ENCODE results near the gene ELMOD2. TPM values are rescaled to one million over a fixed set of nuclear protein-coding genes. Genes with fewer than 3 reads are reported as not detected.

ELMOD2 gene
- total and polyA plus RNA-seq, 2 of the 13 experiments (the other 11 are each of a cell fraction or from before 2014, with no cell fraction given), result 10.2 to 38.1 TPM

DNA sequence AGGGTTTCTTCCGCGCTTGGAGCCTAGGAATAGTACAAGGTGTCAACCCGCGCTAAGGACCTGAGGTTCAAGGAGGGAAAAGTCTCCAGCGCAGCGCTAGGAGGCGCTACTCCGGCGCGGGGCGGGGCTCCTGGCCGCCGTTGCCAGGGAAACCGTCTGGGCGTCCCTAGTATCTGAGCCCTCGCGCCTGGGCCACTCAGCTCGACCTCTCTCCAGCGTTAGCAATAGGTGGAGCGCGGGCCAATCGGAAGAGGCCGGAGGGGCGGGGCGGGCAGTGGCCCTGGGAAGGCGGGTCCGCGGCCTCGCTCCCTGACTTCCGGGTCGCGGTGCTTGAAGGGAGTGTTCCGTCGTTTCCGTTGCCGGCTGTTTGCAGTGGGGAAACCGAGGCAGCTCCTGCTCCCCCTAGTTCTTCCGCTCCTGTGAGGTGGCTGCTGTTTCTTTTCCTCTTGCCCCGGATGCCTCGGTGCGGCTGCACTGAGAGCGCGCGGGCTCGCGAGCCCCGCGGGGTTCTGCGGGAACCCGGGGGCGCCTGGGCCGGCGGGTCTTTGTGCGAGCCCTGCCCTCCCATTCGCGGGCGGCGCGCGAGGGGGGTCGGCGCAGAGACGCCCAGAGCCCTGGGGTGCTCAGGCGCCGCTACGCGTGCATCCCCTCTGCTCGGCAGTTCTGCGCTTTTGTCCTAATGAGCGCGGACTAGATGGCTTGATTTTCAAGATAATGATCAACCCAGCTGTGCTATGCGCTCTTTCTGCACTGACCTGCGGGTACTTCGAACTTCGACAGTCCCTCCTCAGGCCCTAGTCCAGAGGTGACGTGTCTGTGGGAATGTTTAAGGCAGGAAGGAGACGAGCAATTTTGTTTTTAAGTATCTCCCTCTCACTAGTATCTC is at the start of gene ELMOD2 (continued):
- peak; percentile 60; the same call in 1 of the 2 replicates for TF ChIP-seq BCL3 (CRISPR knock-in tag; IDR thresholded peaks at IDR 0.05)
- peak; percentile 80; the same call in 1 of the 2 replicates for TF ChIP-seq ZNF33B (CRISPR knock-in tag; IDR thresholded peaks at IDR 0.05)
- TF ChIP-seq, protein P1, sequence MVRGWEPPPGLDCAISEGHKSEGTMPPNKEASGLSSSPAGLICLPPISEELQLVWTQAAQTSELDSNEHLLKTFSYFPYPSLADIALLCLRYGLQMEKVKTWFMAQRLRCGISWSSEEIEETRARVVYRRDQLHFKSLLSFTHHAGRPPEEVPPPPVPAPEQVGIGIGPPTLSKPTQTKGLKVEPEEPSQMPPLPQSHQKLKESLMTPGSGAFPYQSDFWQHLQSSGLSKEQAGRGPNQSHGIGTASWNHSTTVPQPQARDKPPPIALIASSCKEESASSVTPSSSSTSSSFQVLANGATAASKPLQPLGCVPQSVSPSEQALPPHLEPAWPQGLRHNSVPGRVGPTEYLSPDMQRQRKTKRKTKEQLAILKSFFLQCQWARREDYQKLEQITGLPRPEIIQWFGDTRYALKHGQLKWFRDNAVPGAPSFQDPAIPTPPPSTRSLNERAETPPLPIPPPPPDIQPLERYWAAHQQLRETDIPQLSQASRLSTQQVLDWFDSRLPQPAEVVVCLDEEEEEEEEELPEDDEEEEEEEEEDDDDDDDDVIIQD (CRISPR knock-in tag; IDR thresholded peaks at IDR 0.05; ENCODE audit: low read depth), result peak; percentile 91
- TF ChIP-seq, protein P2, sequence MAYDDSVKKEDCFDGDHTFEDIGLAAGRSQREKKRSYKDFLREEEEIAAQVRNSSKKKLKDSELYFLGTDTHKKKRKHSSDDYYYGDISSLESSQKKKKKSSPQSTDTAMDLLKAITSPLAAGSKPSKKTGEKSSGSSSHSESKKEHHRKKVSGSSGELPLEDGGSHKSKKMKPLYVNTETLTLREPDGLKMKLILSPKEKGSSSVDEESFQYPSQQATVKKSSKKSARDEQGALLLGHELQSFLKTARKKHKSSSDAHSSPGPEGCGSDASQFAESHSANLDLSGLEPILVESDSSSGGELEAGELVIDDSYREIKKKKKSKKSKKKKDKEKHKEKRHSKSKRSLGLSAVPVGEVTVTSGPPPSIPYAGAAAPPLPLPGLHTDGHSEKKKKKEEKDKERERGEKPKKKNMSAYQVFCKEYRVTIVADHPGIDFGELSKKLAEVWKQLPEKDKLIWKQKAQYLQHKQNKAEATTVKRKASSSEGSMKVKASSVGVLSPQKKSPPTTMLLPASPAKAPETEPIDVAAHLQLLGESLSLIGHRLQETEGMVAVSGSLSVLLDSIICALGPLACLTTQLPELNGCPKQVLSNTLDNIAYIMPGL (CRISPR knock-in tag; IDR thresholded peaks at IDR 0.05; ENCODE audit: borderline replicate concordance in 1 of 2, low read depth in 1 of 2), result peak; percentile 66 to 71; a peak in 3 of 4 replicates
- TF ChIP-seq DNMT3B (CRISPR knock-in tag; conservative IDR thresholded peaks at IDR 0.05), result 0 out of 2 replicates have a peak, but pooled peaks have one; percentile 29
- no peak; the same call in 1 of the 2 replicates for TF ChIP-seq TP53 (CRISPR knock-in tag; conservative IDR thresholded peaks at IDR 0.05)
- no peak for TF ChIP-seq RARG (CRISPR knock-in tag; IDR thresholded peaks at IDR 0.05; ENCODE audit: low read depth)
- no peak for TF ChIP-seq ZNF18 (CRISPR knock-in tag; IDR thresholded peaks at IDR 0.05; ENCODE audit: insufficient replicate concordance)
- TF ChIP-seq, protein P3, sequence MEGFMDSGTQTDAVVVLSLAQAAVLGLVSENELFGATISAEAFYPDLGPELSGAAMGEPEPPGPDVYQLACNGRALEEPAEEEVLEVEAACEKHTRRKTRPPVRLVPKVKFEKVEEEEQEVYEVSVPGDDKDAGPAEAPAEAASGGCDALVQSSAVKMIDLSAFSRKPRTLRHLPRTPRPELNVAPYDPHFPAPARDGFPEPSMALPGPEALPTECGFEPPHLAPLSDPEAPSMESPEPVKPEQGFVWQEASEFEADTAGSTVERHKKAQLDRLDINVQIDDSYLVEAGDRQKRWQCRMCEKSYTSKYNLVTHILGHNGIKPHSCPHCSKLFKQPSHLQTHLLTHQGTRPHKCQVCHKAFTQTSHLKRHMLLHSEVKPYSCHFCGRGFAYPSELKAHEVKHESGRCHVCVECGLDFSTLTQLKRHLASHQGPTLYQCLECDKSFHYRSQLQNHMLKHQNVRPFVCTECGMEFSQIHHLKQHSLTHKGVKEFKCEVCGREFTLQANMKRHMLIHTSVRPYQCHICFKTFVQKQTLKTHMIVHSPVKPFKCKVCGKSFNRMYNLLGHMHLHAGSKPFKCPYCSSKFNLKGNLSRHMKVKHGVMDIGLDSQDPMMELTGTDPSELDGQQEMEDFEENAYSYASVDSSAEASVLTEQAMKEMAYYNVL (CRISPR knock-in tag; IDR thresholded peaks at IDR 0.05; ENCODE audit: borderline replicate concordance), result no peak
- no peak for TF ChIP-seq MYNN (CRISPR knock-in tag; IDR thresholded peaks at IDR 0.05; ENCODE audit: low read depth)
- TF ChIP-seq ZNF282 (IDR thresholded peaks at IDR 0.05; ENCODE audit: partially characterized antibody), result no peak
- TF ChIP-seq ZNF205 (CRISPR knock-in tag; IDR thresholded peaks at IDR 0.05), result no peak
- TF ChIP-seq TRIM24 (CRISPR knock-in tag; IDR thresholded peaks at IDR 0.05), result no peak
- peak; percentile 96; the same call in 1 of the 2 replicates for TF ChIP-seq FUBP1 (CRISPR knock-in tag; IDR thresholded peaks at IDR 0.05; ENCODE audit: borderline replicate concordance)
- peak; percentile 80; the same call in 1 of the 2 replicates for TF ChIP-seq BORCS8-MEF2B (CRISPR knock-in tag; IDR thresholded peaks at IDR 0.05)
- TF ChIP-seq EP300 (IDR thresholded peaks at IDR 0.05; ENCODE audit: low read depth in 2 of 2, low read length in 2 of 2), result peak in 1 of 2 experiments; percentile 56; a peak in 2 of 4 replicates
- no peak for TF ChIP-seq EP300 (CRISPR knock-in tag; IDR thresholded peaks at IDR 0.05; ENCODE audit: borderline replicate concordance)
